Measurements from ENCODE around the gene DZIP1L.

DNA sequence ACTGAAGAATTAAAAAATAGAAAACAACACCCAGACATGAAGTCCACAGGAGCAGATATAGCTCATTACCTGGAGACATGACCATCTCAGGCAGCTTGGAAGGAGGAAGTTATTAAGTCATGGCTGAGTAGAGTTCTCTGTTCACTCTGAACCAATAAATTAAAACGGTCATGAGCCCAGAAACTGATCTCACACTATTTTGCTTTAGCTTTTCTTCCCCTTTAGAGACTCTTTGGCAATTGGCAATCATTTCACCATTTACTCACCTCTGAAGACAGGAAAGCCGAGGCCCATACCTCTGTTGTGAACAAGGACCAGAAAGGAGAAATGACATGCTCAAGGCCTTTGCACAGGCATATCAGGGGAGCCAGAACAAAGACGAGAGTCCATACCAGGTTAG lies 78.8 kb downstream of the DZIP1L start:
- TF ChIP-seq, protein P1, sequence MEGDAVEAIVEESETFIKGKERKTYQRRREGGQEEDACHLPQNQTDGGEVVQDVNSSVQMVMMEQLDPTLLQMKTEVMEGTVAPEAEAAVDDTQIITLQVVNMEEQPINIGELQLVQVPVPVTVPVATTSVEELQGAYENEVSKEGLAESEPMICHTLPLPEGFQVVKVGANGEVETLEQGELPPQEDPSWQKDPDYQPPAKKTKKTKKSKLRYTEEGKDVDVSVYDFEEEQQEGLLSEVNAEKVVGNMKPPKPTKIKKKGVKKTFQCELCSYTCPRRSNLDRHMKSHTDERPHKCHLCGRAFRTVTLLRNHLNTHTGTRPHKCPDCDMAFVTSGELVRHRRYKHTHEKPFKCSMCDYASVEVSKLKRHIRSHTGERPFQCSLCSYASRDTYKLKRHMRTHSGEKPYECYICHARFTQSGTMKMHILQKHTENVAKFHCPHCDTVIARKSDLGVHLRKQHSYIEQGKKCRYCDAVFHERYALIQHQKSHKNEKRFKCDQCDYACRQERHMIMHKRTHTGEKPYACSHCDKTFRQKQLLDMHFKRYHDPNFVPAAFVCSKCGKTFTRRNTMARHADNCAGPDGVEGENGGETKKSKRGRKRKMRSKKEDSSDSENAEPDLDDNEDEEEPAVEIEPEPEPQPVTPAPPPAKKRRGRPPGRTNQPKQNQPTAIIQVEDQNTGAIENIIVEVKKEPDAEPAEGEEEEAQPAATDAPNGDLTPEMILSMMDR (IDR thresholded peaks at IDR 0.05; ENCODE audit: borderline replicate concordance, extremely low read depth, low read length, poor library complexity, severe bottlenecking) = no peak
- no peak for TF ChIP-seq EZH2 (IDR thresholded peaks at IDR 0.05; ENCODE audit: borderline replicate concordance, low read depth, low read length, severe bottlenecking)

Measured in DND-41 (cell line).